ENCODE data around the gene GTF3C2.

DNA sequence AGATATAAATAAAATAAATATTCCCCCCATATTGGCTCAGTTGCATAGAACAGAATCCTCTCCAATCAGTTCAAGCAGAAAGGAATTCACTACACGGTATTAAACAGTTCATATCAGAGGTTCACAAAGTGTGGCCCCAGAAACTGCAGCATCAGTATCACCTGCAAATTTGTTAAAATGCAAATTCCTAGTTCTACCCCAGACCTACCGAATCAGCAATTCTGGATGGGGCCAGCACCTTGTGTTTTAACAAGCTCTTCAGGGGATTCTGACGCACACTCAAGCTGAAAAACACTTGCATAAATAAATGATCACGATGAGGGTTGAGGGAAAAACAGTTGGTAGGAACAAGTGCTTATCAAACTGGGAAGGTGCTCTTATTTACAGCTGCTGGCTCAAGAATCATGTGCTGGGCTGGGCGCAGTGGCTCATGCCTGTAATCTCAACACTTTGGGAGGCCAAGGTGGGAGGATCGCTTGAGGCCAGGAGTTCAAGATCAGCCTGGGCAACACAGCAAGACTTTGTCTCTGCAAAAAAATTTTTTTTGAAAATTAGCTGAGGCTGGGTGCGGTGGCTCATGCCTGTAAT is 6.4 kb downstream of the GTF3C2 start:
- TF ChIP-seq, protein P1, sequence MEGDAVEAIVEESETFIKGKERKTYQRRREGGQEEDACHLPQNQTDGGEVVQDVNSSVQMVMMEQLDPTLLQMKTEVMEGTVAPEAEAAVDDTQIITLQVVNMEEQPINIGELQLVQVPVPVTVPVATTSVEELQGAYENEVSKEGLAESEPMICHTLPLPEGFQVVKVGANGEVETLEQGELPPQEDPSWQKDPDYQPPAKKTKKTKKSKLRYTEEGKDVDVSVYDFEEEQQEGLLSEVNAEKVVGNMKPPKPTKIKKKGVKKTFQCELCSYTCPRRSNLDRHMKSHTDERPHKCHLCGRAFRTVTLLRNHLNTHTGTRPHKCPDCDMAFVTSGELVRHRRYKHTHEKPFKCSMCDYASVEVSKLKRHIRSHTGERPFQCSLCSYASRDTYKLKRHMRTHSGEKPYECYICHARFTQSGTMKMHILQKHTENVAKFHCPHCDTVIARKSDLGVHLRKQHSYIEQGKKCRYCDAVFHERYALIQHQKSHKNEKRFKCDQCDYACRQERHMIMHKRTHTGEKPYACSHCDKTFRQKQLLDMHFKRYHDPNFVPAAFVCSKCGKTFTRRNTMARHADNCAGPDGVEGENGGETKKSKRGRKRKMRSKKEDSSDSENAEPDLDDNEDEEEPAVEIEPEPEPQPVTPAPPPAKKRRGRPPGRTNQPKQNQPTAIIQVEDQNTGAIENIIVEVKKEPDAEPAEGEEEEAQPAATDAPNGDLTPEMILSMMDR (IDR thresholded peaks at IDR 0.05) = no peak
- TF ChIP-seq EP300 (IDR thresholded peaks at IDR 0.05) = no peak
- TF ChIP-seq POLR2AphosphoS5 (IDR thresholded peaks at IDR 0.05) = no peak
- no peak for TF ChIP-seq POLR2A (IDR thresholded peaks at IDR 0.05)
